Measurements from ENCODE around the gene RPL35. TPM values are rescaled to one million over a fixed set of nuclear protein-coding genes. Genes with fewer than 3 reads are reported as not detected.
"Not testable (repeated sequence)": the region's sequence is repeated elsewhere in the genome, so short reads cannot be mapped to it uniquely, and the experiment has no call there.

The RPL35 gene
- total RNA-seq, 4 donors from 2014 or later, result 1,231 to 2,313 (median 2,047) TPM

DNA sequence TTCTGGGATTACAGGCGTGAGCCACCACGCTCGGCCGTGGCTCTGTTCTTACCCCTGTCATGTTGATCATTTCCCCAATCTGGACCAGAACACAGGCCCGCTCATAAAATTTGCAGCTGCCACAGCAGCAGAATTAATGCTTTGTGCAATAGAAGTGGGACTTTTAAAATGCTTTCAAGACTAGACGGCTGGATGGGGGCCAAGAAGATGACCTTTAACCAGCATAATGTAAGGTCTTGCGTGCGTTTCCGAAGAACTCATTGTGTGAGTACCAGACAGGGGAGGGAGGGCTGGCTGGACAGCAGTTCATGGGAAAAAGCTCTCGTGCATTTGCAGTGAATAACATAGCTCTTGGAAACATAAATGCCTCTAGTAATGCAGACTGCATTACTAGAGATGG, 12.0 kb downstream of the RPL35 start:
- peaks cover 12 to 24% of the 10 kb centered on the region in 2 donors for H3K4me1 ChIP-seq
- H3K27ac ChIP-seq, result no peak overlapping the region
- no peak overlapping the region for H3K4me3 ChIP-seq (replicated peaks in 1 of 3)
- intact Hi-C loops (cut with DNase I), result loop anchor here (10.0 kb wide), 1 partner anchor 235 kb away; no protein-coding TSS in a partner anchor
- no peaks in the 10 kb centered on the region for H3K27me3 ChIP-seq
- no peaks in the 10 kb centered on the region for H3K9me3 ChIP-seq
- 72 to 75% methylated on average over 9 to 10 of the region's 10 CpGs for WGBS, 2 donors
- H3K36me3 ChIP-seq, result no peaks in the 10 kb centered on the region
- DNase-seq, result no peak
- TF ChIP-seq POLR2A (IDR thresholded peaks at IDR 0.05), result no peak
- TF ChIP-seq, protein P1, sequence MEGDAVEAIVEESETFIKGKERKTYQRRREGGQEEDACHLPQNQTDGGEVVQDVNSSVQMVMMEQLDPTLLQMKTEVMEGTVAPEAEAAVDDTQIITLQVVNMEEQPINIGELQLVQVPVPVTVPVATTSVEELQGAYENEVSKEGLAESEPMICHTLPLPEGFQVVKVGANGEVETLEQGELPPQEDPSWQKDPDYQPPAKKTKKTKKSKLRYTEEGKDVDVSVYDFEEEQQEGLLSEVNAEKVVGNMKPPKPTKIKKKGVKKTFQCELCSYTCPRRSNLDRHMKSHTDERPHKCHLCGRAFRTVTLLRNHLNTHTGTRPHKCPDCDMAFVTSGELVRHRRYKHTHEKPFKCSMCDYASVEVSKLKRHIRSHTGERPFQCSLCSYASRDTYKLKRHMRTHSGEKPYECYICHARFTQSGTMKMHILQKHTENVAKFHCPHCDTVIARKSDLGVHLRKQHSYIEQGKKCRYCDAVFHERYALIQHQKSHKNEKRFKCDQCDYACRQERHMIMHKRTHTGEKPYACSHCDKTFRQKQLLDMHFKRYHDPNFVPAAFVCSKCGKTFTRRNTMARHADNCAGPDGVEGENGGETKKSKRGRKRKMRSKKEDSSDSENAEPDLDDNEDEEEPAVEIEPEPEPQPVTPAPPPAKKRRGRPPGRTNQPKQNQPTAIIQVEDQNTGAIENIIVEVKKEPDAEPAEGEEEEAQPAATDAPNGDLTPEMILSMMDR (IDR thresholded peaks at IDR 0.05), result no peak

- DNase-seq, result no peak
- H3K27ac ChIP-seq, result no peak overlapping the region
- H3K36me3 ChIP-seq, result no peaks in the 10 kb centered on the region
- peaks cover 3 to 23% of the 10 kb centered on the region in 2 donors for H3K4me1 ChIP-seq
- H3K9me3 ChIP-seq, result no peaks in the 10 kb centered on the region
- TF ChIP-seq POLR2A (IDR thresholded peaks at IDR 0.05), result no peak
- TF ChIP-seq, protein P1 (IDR thresholded peaks at IDR 0.05), result no peak
- no peaks in the 10 kb centered on the region for H3K27me3 ChIP-seq
- WGBS, 2 donors, result 91 to 92% methylated on average over 6 of the region's 6 CpGs
- no peak overlapping the region for H3K4me3 ChIP-seq (replicated peaks in 1 of 3)
- intact Hi-C loops (cut with DNase I), result no loop called here
These were observed 14.8 kb downstream of the RPL35 start for GRCh38 chr9:124846969-124847368.

- H3K27me3 ChIP-seq; intact Hi-C loops (cut with DNase I); H3K27ac ChIP-seq; H3K36me3 ChIP-seq; DNase-seq; H3K4me3 ChIP-seq (replicated peaks in 1 of 3); H3K9me3 ChIP-seq: not testable (repeated sequence)
- 94 to 96% methylated on average over 9 of the region's 9 CpGs for WGBS, 2 donors
- H3K4me1 ChIP-seq, result peaks cover 5 to 23% of the 10 kb centered on the region in 2 donors
These were observed 15.3 kb downstream of the RPL35 start for GRCh38 chr9:124846467-124846866.

GRCh38 chr9:124844291-124844690, 17.5 kb downstream of the RPL35 start:
- intact Hi-C loops (cut with DNase I), result no loop called here
- WGBS, 2 donors, result 44 to 50% methylated on average over 4 of the region's 4 CpGs

DNA sequence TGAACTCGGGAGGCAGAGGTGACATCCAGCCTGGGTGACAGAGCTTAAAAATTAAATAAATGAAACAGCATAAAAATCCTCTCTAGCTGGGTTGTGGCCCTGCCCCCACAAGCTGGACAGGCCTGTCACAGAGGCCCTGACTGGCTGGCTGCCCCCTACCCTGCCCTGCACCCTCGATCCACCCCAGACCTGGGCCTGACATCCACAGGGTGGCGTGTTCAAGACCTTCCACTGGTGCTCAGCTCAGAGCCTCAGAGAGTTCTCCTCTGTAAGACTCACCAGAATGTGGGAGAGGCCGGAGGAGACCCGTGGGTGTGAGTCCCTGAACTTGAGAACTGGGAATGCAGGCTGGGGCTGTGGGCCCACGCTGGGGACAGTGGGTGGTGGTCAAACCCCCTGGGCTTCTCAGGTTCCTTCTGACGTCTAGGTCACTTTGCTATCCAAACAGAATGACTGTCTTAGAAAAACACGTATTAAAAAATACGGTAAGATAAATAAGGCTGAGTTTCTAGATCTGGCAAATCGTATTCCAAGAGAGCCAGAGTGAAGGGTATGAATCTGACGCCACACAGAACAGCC, 18.2 kb downstream of the RPL35 start:
- peak; percentile 35 to 40 for DNase-seq
- Histone ChIP-seq H3K27ac (peak overlapping the region; percentile 52 to 70 (median 64)), H3K4me1 (peaks cover 5 to 21% of the 10 kb centered on the region in 2 donors), H3K4me3 (replicated peaks in 1 of 3) (no peak overlapping the region), H3K9me3 (no peaks in the 10 kb centered on the region), H3K27me3 (no peaks in the 10 kb centered on the region), H3K36me3 (no peaks in the 10 kb centered on the region)
- 44 to 49% methylated on average over 8 to 11 of the region's 11 CpGs for WGBS, 2 donors
- intact Hi-C loops (cut with DNase I), result no loop called here
- peak in 1 of 2 donors; percentile 24 for TF ChIP-seq POLR2A (IDR thresholded peaks at IDR 0.05)
- TF ChIP-seq, protein P1 (IDR thresholded peaks at IDR 0.05), result no peak

More at GRCh38 chr9:124844291-124844690, 17.5 kb downstream of the RPL35 start:
- TF ChIP-seq POLR2A (IDR thresholded peaks at IDR 0.05), result no peak
- TF ChIP-seq, protein P1 (IDR thresholded peaks at IDR 0.05), result no peak
- peak; percentile 55 to 57 for DNase-seq
- Histone ChIP-seq H3K36me3 (no peaks in the 10 kb centered on the region), H3K4me3 (replicated peaks in 1 of 3) (no peak overlapping the region), H3K27ac (peak overlapping the region; percentile 52 to 70 (median 64)), H3K9me3 (no peaks in the 10 kb centered on the region), H3K4me1 (peaks cover 5 to 21% of the 10 kb centered on the region in 2 donors), H3K27me3 (no peaks in the 10 kb centered on the region)
